SU-DHL-6 (cell line): Measurements from ENCODE around the gene TAF12.

Experiments used
- H2AFZ ChIP-seq: fragments of 200-600 bp; sonication (generic); 2 replicates; pipeline ENCODE4 v1.6.1; 2014; ENCODE audit warnings: low read depth, mild to moderate bottlenecking, moderate library complexity, mixed read lengths, antibody characterized with exemption, low read length; ENCODE audit not compliant: severe bottlenecking
- H3F3A ChIP-seq: fragments of 200-600 bp; shearing (Covaris generic); 2 replicates; pipeline ENCODE4 v1.6.0; 2016; ENCODE audit warnings: antibody characterized with exemption, mild to moderate bottlenecking; ENCODE audit not compliant: insufficient read depth
- H3K27ac ChIP-seq: fragments of 200-600 bp; sonication (generic); 2 replicates; pipeline ENCODE4 v1.5.1; 2016; ENCODE audit warnings: low read depth, mild to moderate bottlenecking, low read length, moderate library complexity, mixed read lengths
- H3K27me3 ChIP-seq: fragments of 200-600 bp; sonication (generic), shearing (Covaris generic); 2 replicates; pipeline ENCODE4 v1.6.0; 2014; ENCODE audit warnings: mild to moderate bottlenecking, low read length
- H3K36me3 ChIP-seq: fragments of 200-600 bp; sonication (generic); 2 replicates; pipeline ENCODE4 v1.6.1; 2014; ENCODE audit warnings: mild to moderate bottlenecking, low read length, mixed read lengths
- H3K4me2 ChIP-seq: fragments of 300-600, 200-600 bp; shearing (Covaris generic), sonication (generic); 2 replicates; pipeline ENCODE4 v1.6.0; 2014; ENCODE audit warnings: low read length, low read depth, mild to moderate bottlenecking; ENCODE audit not compliant: poor library complexity, severe bottlenecking
- H3K4me3 ChIP-seq: fragments of 200-600 bp; sonication (generic); 2 replicates; pipeline ENCODE4 v1.5.1; 2014; ENCODE audit warnings: antibody characterized with exemption, low read length, mild to moderate bottlenecking, mixed read lengths; ENCODE audit not compliant: insufficient read depth, poor library complexity, severe bottlenecking
- H3K79me2 ChIP-seq: fragments of 200-600 bp; sonication (generic); 2 replicates; pipeline ENCODE4 v1.6.1; 2014; ENCODE audit warnings: mild to moderate bottlenecking, low read length, moderate library complexity; ENCODE audit not compliant: insufficient read depth
- H3K9ac ChIP-seq: fragments of 200-600 bp; sonication (generic); 2 replicates; pipeline ENCODE4 v1.7.0; 2014; ENCODE audit warnings: mild to moderate bottlenecking, low read length
- H3K9me2 ChIP-seq: fragments of 200-600 bp; sonication (generic); replicated peaks from 2 replicates; pipeline ENCODE4 v1.6.1; 2014; ENCODE audit warnings: low read length; ENCODE audit not compliant: insufficient read depth
- H3K9me3 ChIP-seq: fragments of 200-600 bp; sonication (generic); 2 replicates; pipeline ENCODE4 v1.6.1; 2014; ENCODE audit warnings: low read length, mixed read lengths; ENCODE audit not compliant: insufficient read depth
- H4K20me1 ChIP-seq: fragments of 200-600 bp; sonication (generic); 2 replicates; pipeline ENCODE4 v1.6.1; 2014; ENCODE audit warnings: low read depth, mild to moderate bottlenecking, antibody characterized with exemption, low read length, moderate library complexity, mixed read lengths
- EZH2phosphoT487 ChIP-seq: fragments of 200-600 bp; sonication (generic), shearing (Covaris generic); conservative IDR thresholded peaks from 2 replicates; pipeline ENCODE4 v1.6.1; 2018; ENCODE audit warnings: mild to moderate bottlenecking, antibody characterized with exemption, low read length, moderate library complexity, mixed read lengths
- TF ChIP-seq, protein P1 (sequence below): fragments of 200-600 bp; sonication (generic); IDR thresholded peaks from one replicate; pipeline ENCODE4 v1.5.1; 2017; ENCODE audit warnings: antibody characterized with exemption, mild to moderate bottlenecking, low read length, moderate library complexity; ENCODE audit not compliant: insufficient read depth, poor library complexity, severe bottlenecking

The TAF12 gene

GRCh38 chr1:28582248-28582615 lies 60.6 kb downstream of the TAF12 start:
- no peaks in the 10 kb centered on the region for H3K9me2 ChIP-seq
- peaks cover 23% of the 10 kb centered on the region for H3K79me2 ChIP-seq

DNA sequence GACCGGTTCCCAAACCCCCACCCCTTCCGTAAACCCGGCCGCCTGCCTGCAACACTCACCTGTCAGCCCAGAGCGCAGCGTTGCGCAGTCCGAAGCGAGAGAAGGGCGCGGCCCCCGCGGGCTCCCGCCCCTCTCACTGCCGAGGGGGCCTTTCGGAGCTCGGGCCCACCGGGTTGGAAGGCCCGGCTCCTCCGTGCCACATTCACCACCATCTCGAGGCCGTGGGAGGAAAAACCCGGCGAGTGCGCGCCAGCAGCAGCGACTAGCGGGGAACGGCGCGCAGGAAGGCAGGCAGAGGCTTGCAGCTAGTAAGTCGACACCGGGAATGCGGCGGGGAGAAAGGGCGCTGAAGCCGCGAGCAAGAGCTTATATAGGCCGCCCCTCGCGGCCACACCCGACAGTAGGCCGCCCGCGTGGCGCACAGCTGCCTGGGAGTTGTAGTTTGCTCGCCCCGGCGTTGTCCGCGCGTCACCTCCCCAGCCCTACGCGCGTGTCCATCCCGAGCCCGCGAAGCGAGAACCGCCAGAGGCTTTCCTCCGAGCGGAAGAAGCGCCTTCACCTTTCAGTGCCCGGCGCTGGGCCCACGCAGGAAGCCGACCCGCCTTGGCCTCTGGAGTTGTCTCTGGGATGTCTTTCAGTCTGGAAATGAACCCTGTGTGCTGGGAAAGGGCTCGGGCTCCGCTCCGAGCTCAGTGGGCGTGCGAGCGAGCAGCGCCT lies 61.2 kb downstream of the TAF12 start:
- peak overlapping the region; percentile 73 for H2AFZ ChIP-seq
- TF ChIP-seq, protein P1, sequence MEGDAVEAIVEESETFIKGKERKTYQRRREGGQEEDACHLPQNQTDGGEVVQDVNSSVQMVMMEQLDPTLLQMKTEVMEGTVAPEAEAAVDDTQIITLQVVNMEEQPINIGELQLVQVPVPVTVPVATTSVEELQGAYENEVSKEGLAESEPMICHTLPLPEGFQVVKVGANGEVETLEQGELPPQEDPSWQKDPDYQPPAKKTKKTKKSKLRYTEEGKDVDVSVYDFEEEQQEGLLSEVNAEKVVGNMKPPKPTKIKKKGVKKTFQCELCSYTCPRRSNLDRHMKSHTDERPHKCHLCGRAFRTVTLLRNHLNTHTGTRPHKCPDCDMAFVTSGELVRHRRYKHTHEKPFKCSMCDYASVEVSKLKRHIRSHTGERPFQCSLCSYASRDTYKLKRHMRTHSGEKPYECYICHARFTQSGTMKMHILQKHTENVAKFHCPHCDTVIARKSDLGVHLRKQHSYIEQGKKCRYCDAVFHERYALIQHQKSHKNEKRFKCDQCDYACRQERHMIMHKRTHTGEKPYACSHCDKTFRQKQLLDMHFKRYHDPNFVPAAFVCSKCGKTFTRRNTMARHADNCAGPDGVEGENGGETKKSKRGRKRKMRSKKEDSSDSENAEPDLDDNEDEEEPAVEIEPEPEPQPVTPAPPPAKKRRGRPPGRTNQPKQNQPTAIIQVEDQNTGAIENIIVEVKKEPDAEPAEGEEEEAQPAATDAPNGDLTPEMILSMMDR, result no peak
- no peak for TF ChIP-seq EZH2phosphoT487
- H3K79me2 ChIP-seq, result peaks cover 23% of the 10 kb centered on the region

More at GRCh38 chr1:28582248-28582615, 60.6 kb downstream of the TAF12 start:
- H3K9me3 ChIP-seq, result no peaks in the 10 kb centered on the region
- H3K4me3 ChIP-seq, result peak overlapping the region; percentile 98
- peak overlapping the region; percentile 86 for H3K4me2 ChIP-seq
- H3F3A ChIP-seq, result peaks cover 54% of the 10 kb centered on the region
- H4K20me1 ChIP-seq, result peaks cover 11% of the 10 kb centered on the region; the same call in 1 of the 2 replicates
- H3K27ac ChIP-seq, result peak overlapping the region; percentile 92
- H2AFZ ChIP-seq, result peak overlapping the region; percentile 73
- no peak for TF ChIP-seq EZH2phosphoT487
- TF ChIP-seq, protein P1, result no peak
- peaks cover 28% of the 10 kb centered on the region for H3K36me3 ChIP-seq
- peak overlapping the region; percentile 99 for H3K9ac ChIP-seq
- H3K27me3 ChIP-seq, result no peaks in the 10 kb centered on the region

GRCh38 chr1:28580722-28581530 lies 61.9 kb downstream of the TAF12 start:
- Histone ChIP-seq H3K9ac (peak overlapping the region; percentile 99), H3K9me2 (no peaks in the 10 kb centered on the region), H3K9me3 (no peaks in the 10 kb centered on the region), H3K27me3 (no peaks in the 10 kb centered on the region), H3K27ac (peak overlapping the region; percentile 92), H3K4me2 (peak overlapping the region; percentile 91), H4K20me1 (peaks cover 11% of the 10 kb centered on the region; the same call in 1 of the 2 replicates), H3K79me2 (peaks cover 23% of the 10 kb centered on the region), H3F3A (peaks cover 55% of the 10 kb centered on the region), H3K4me3 (peak overlapping the region; percentile 98), H2AFZ (no peak overlapping the region), H3K36me3 (peaks cover 28% of the 10 kb centered on the region)
- TF ChIP-seq, protein P1, result no peak
- no peak for TF ChIP-seq EZH2phosphoT487

More for the DNA sequence above, 61.2 kb downstream of the TAF12 start:
- H3K9me3 ChIP-seq, result no peaks in the 10 kb centered on the region
- peak overlapping the region; percentile 91 for H3K4me2 ChIP-seq
- peak overlapping the region; percentile 98 for H3K4me3 ChIP-seq
- H3K36me3 ChIP-seq, result peaks cover 28% of the 10 kb centered on the region
- H3K9me2 ChIP-seq, result no peaks in the 10 kb centered on the region
- H3K9ac ChIP-seq, result peak overlapping the region; percentile 99
- peaks cover 54% of the 10 kb centered on the region for H3F3A ChIP-seq
- no peaks in the 10 kb centered on the region for H3K27me3 ChIP-seq
- peaks cover 11% of the 10 kb centered on the region; the same call in 1 of the 2 replicates for H4K20me1 ChIP-seq
- H3K27ac ChIP-seq, result peak overlapping the region; percentile 92
